ENCODE data around the gene ABCF3.

DNA sequence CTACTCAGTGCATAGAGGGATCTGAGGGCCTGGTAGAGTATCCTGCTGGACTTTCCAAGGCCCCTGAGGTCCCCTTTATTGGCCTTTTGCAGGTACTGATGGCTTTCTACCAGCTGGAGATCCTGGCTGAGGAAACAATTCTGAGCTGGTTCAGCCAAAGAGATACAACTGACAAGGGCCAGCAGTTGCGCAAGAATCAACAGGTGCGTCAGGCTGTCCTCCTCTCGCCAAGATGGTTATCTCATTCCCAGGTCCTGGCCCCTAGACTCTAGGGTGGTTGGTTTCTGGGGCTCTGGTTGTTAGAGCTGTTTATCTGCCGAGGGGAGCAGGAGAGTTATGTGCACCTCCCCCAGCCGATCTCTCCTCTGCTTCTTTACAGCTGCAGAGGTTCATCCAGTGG lies 41.5 kb upstream of the ABCF3 start:
- TF ChIP-seq POLR2AphosphoS5 (IDR thresholded peaks at IDR 0.05; ENCODE audit: borderline replicate concordance, low read depth, low read length) (no peak), EZH2 (IDR thresholded peaks at IDR 0.05) (no peak), FOXP2 (optimal IDR thresholded peaks at IDR 0.05; ENCODE audit: control extremely low read depth, extremely low read length, insufficient read depth) (no peak)

All from SK-N-MC (cell line).